GM12878 (cell line): ENCODE measurements around the gene YBEY. TPM values are rescaled to one million over a fixed set of nuclear protein-coding genes. Genes with fewer than 3 reads are reported as not detected.

Experiments used
- BRCA1 ChIP-seq: IDR thresholded peaks from 2 replicates; pipeline ENCODE4 v1.6.1; 2011; ENCODE audit warnings: low read depth, low read length, improper control_type of control experiment
- CHD2 ChIP-seq: IDR thresholded peaks from 2 replicates; pipeline ENCODE4 v1.6.1; 2011; ENCODE audit warnings: low read depth, low read length, improper control_type of control experiment, borderline replicate concordance
- CUX1 ChIP-seq: IDR thresholded peaks from 2 replicates; pipeline ENCODE4 v1.6.1; 2012; ENCODE audit warnings: improper control_type of control experiment, low read depth, low read length; ENCODE audit not compliant: insufficient replicate concordance
- FOXK2 ChIP-seq: fragments of 450-650 bp; IDR thresholded peaks from 2 replicates; pipeline ENCODE4 v1.6.1; 2017; ENCODE audit warnings: mild to moderate bottlenecking, moderate library complexity
- MTA3 ChIP-seq: IDR thresholded peaks from 2 replicates; pipeline ENCODE4 v1.6.1; 2012; ENCODE audit warnings: low read length, inconsistent platforms, borderline replicate concordance
- polyA plus RNA-seq, 11 experiments: library from polyadenylated mRNA; depleted of rRNA in 4 of 11; unstranded in 6 of 11; stranded (reverse) in 5 of 11; fragments of >200 nt; fragmentation: Nextera tagmentation in 4 of 11; fragmentation: Illumina TruSeq in 1 of 11; extraction: Ambion mirVana in 4 of 11; extraction: Trizol in 1 of 11; gene quantifications; 1 replicate in 1 of 11; 2 replicates in 10 of 11; pipeline versions ENCODE4 v1.2.1 to v1.2.3, GENCODE V29; 2011 to 2016; ENCODE audit warnings: inconsistent platforms in 2 of 11, missing spikeins in 2 of 11, low read depth in 1 of 11
- total RNA-seq, 4 experiments: library from RNA; depleted of rRNA in 3 of 4; stranded (reverse); fragments of >200 nt in 3 of 4; fragmentation: Illumina TruSeq in 1 of 4; extraction: Trizol in 1 of 4; gene quantifications; 2 replicates each; pipeline versions ENCODE4 v1.2.1 to v1.2.3, GENCODE V29; 2013 to 2021

YBEY gene
- total and polyA plus RNA-seq, 10 of the 15 experiments (the other 5 are each of a cell fraction or from before 2014, with no cell fraction given): 6.5 to 31.4 (median 18.5) TPM

- TF ChIP-seq CUX1: no peak
- TF ChIP-seq MTA3: no peak
- no peak for TF ChIP-seq BRCA1
- TF ChIP-seq FOXK2: 0 out of 2 replicates have a peak, but pooled peaks have one; percentile 27
- no peak; the same call in 1 of the 2 replicates for TF ChIP-seq CHD2
These were observed 38.4 kb downstream of the YBEY start (continued) for GRCh38 chr21:46324390-46325072.
